Activated CD4-positive, alpha-beta T cell treated with anti-CD3 and anti-CD28 coated beads, Interleukin-2, amount 10 ng/mL, durations not matched to agents 24 days and 14 days (primary cell): ENCODE results near the gene ZBTB47. TPM values are rescaled to one million over a fixed set of nuclear protein-coding genes. Genes with fewer than 3 reads are reported as not detected.

Experiments
- DNase-seq: peaks from one replicate; pipeline ENCODE4 v3.0.0; 2022
- H3K27ac Mint-ChIP-seq: one replicate; pipeline ENCODE4 v1.8.0; 2022; ENCODE audit warnings: mild to moderate bottlenecking, mixed read lengths
- H3K27me3 Mint-ChIP-seq: one replicate; pipeline ENCODE4 v1.8.0; 2022; ENCODE audit warnings: mixed read lengths
- H3K36me3 Mint-ChIP-seq: one replicate; pipeline ENCODE4 v1.8.0; 2022; ENCODE audit warnings: low read depth, mild to moderate bottlenecking, mixed read lengths
- H3K4me1 Mint-ChIP-seq: one replicate; pipeline ENCODE4 v1.8.0; 2021; ENCODE audit warnings: mixed read lengths
- H3K4me3 Mint-ChIP-seq: one replicate; pipeline ENCODE4 v1.8.0; 2022; ENCODE audit warnings: mild to moderate bottlenecking, moderate library complexity, mixed read lengths
- H3K9me3 Mint-ChIP-seq: one replicate; pipeline ENCODE4 v1.8.0; 2021; ENCODE audit warnings: mixed read lengths
- intact Hi-C: fragments of 100-400 bp; cut with micrococcal nuclease; formaldehyde crosslinking; loops from one replicate; pipeline ENCODE4 v1.15.1; 2023
- total RNA-seq: library from RNA; stranded (reverse); gene quantifications from 2 replicates; pipeline ENCODE4 v1.2.3, GENCODE V29; 2022

ZBTB47 gene
- total RNA-seq, 1 donor from 2014 or later = 1.0 TPM

DNA sequence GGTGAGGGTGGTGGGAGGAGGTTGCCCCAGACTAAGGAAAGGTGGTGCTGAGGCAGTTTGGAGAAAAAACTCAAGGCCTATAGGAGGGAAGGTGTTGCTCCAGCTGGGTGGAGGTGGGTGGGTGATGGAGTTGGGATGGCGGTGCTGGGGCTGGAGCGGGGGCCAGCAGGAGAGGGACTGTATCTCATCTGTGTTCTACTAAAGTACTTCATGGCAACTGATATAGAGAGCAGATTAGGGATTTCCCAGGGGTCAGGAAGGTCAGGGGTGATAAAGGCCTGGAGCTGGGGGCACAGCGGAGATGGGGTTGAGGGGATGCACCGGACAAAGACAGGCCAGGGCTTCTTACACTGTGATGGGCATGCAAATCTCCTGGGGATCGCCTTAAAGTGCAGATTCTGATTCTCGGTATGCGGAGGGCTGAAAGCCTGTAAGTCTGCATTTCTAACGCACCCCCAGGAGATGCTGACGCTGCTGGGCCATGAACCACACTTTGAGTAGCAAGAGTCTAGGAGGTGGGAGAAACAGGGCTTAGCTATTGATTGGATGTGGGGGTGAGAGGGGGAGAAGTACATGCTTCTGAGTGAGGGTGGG is 36.0 kb downstream of the ZBTB47 start:
- intact Hi-C loops = no loop called here
- peaks cover 2% of the 10 kb centered on the region for H3K4me1 Mint-ChIP-seq
- H3K27me3 Mint-ChIP-seq = peaks cover 12% of the 10 kb centered on the region
- DNase-seq = no peak
- no peaks in the 10 kb centered on the region for H3K9me3 Mint-ChIP-seq
- no peaks in the 10 kb centered on the region for H3K36me3 Mint-ChIP-seq
- no peak overlapping the region for H3K4me3 Mint-ChIP-seq
- no peak overlapping the region for H3K27ac Mint-ChIP-seq

DNA sequence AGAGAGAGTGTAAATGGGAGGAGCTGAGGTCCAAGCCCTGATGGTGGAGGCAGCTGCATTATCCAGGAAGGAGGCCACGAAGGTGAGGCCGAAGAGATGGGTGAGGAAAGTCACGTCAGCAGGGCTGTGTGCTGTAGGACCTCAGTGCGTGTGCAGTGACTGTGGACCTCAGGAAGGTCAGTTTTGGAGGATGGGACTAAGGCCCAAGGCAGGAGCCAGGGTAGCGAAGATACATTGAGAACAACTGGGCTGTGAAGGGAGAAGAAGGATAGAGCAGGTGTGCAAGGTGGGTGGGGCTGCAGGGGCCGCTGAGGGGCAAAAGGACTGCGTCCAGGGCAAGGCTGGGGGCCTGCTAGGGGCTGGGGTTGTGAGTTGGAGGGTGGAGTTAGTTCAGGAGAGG is 36.7 kb downstream of the ZBTB47 start:
- Mint-ChIP-seq H3K36me3 (no peaks in the 10 kb centered on the region), H3K27ac (no peak overlapping the region), H3K27me3 (peaks cover 12% of the 10 kb centered on the region), H3K4me1 (peaks cover 2% of the 10 kb centered on the region), H3K9me3 (no peaks in the 10 kb centered on the region), H3K4me3 (no peak overlapping the region)
- intact Hi-C loops = no loop called here
- no peak for DNase-seq

DNA sequence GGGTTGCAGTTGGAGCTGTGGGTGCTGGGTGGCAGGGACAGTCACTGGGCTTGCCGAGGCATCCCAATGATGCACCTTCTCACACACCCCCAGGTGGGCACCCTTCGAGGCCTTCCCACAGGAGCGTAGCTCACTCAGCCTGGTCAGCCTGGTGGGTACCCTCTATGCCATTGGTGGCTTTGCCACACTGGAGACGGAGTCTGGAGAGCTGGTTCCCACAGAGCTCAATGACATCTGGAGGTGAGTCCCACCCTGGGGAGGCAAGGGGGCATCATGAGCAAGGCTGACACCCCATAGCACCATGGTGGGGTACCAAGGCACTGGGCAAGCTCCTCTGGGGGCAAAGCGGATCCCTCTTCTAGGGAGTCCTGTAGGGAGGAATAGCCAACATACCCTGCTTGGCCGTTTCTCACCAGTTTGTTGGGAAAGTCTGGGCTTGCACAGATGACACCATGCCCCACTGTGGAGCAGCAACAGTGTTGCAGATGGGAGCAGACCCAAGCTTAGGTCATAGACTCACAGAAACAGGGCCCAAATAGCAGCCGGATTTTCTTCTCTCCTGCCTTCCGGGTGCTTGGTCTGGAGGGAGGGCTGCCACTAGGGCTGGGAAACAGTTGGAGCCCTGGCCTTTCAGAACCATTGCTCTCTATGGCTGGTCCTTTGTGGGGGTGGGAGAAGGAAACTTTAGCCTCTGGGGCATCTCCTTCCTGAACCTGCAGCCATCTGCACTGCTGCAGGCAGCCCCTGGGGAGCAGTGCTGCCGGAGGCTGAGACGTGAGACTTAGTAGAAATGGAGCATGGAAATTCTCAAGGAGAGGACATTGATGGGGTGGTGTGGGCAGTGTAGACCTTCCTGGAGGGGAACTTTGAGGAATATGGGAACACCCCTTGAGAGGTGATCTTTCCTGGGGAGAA is 37.5 kb downstream of the ZBTB47 start:
- Mint-ChIP-seq H3K27ac (no peak overlapping the region), H3K9me3 (no peaks in the 10 kb centered on the region), H3K27me3 (peaks cover 7% of the 10 kb centered on the region), H3K4me3 (no peak overlapping the region), H3K4me1 (no peaks in the 10 kb centered on the region), H3K36me3 (no peaks in the 10 kb centered on the region)
- intact Hi-C loops = no loop called here
- no peak for DNase-seq

DNA sequence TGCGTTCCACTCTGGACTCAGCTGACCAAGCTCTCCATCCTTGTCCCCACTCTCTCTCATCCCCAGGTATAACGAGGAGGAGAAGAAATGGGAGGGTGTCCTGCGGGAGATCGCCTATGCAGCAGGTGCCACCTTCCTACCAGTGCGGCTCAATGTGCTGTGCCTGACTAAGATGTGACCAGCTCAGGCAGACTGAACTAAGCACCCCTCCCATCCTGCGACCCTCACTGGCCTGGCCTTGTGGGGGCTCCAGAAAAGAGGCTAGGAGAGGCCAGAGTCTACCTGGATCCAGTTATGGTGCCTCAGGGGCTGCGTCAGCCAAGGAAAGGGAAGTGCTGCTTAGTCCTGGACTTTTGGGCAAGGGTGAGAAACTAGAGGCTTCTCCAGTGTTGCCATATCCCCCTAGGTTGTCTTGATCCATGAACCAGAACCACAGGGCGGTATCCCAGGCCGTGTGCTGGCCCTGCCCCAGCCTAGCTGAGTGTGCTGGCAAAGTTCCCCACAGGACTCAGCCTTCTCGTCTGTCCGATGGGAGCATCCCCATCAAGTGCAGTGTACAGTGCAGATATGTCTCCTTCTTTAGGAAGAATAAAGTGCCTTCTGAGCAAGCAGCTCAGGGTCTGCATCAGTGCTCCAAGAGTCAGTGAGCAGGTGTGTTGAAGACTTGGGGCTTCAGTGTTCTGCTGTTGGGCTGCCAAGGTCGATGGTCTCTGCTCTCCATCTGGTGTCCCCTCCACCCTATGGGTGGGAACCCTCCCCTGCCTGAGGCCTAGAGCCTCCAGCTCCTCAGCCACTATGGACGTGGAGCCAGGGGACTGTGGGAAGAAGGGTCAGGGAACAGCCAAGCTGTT is 38.5 kb downstream of the ZBTB47 start:
- intact Hi-C loops = no loop called here
- Mint-ChIP-seq H3K4me1 (no peaks in the 10 kb centered on the region), H3K36me3 (no peaks in the 10 kb centered on the region), H3K4me3 (no peak overlapping the region), H3K9me3 (no peaks in the 10 kb centered on the region), H3K27me3 (peaks cover 7% of the 10 kb centered on the region), H3K27ac (no peak overlapping the region)
- DNase-seq = no peak

DNA sequence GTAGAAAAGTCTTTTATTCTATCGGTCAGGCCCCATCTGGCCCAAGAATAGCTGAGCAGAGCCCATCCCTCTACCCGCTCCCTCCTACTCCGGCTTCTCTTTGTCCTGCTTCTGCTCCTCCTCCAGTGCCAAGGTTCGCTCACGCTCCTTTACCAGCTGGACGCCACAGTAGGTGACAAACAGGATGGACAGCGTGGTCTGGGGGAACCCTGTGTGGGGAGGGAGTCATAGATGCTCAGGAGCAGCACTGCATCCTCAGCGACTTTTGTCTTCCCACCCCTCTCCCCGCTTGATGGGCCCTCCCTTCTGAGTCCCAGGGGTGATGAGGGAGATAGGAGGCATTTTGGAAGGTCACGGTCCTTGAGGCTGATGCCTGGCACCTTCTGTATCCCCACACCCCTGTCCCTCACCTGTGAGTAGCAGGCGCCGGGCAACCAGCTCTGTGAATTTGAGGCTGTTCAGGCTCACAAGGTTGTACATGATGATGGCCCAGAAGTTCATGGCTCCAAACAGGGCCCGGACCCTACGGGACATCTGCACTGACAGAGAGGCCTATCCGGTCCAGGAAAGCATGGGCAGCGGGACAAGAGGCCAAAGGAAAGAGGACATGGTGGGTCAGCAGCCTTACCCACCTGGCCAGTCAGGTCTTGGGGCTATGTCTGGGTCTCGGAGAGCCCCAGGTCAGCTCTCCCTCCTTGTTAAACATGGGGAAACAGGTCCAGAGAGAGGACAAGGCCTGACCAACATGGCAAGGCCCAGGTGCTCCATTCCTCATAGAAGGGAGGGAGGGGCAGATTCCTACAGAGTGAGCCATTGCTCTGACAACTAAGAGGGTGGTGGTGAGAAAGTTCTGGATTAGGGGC is 39.4 kb downstream of the ZBTB47 start:
- DNase-seq = no peak
- intact Hi-C loops = no loop called here
- H3K36me3 Mint-ChIP-seq = no peaks in the 10 kb centered on the region
- peaks cover 5% of the 10 kb centered on the region for H3K27me3 Mint-ChIP-seq
- H3K4me1 Mint-ChIP-seq = no peaks in the 10 kb centered on the region
- H3K9me3 Mint-ChIP-seq = no peaks in the 10 kb centered on the region
- H3K4me3 Mint-ChIP-seq = no peak overlapping the region
- no peak overlapping the region for H3K27ac Mint-ChIP-seq

DNA sequence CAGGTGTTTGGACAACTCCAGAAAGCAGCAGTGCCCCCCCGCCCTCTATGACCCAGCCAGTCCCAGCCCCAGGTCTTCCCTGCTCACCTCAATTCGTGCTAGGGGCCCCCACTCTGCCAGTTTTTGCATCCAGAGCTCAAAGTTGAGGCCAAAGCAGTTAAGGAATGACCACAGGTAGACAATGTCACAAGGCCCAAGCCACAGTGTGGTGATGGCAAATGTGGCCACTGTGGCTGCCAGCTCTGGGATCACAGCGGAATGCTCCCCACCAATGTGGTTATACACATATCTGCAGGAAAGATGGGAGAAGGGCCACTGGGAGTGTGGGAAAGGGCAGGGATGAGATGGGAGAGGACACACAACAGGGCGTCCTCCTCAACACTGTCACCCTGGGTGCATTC is 40.0 kb downstream of the ZBTB47 start:
- no peaks in the 10 kb centered on the region for H3K9me3 Mint-ChIP-seq
- DNase-seq = no peak
- no peak overlapping the region for H3K27ac Mint-ChIP-seq
- H3K4me3 Mint-ChIP-seq = no peak overlapping the region
- H3K4me1 Mint-ChIP-seq = no peaks in the 10 kb centered on the region
- H3K27me3 Mint-ChIP-seq = peaks cover 5% of the 10 kb centered on the region
- no peaks in the 10 kb centered on the region for H3K36me3 Mint-ChIP-seq
- intact Hi-C loops = no loop called here

DNA sequence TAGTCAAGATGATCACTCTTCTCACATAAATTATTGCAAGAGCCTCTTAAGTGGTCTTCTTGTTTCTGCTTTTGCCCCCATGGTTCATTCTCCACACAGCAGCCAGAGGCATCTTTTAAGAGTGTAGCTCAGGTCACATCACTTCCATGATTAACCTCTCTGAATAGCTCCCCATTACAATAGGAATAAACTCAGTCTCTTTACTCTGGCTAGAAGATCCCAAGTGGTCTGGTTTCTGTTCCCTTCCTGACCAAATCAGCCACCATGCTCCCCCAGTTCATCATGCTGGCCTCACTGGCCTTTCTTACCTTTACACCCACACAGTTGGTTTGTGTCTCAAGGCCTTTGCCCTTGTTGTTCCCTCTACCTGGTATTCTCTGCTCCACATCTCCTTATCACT is 40.9 kb downstream of the ZBTB47 start:
- Mint-ChIP-seq H3K4me3 (no peak overlapping the region), H3K4me1 (no peaks in the 10 kb centered on the region), H3K27me3 (peaks cover 5% of the 10 kb centered on the region), H3K36me3 (no peaks in the 10 kb centered on the region), H3K27ac (no peak overlapping the region), H3K9me3 (no peaks in the 10 kb centered on the region)
- intact Hi-C loops = no loop called here
- DNase-seq = no peak

DNA sequence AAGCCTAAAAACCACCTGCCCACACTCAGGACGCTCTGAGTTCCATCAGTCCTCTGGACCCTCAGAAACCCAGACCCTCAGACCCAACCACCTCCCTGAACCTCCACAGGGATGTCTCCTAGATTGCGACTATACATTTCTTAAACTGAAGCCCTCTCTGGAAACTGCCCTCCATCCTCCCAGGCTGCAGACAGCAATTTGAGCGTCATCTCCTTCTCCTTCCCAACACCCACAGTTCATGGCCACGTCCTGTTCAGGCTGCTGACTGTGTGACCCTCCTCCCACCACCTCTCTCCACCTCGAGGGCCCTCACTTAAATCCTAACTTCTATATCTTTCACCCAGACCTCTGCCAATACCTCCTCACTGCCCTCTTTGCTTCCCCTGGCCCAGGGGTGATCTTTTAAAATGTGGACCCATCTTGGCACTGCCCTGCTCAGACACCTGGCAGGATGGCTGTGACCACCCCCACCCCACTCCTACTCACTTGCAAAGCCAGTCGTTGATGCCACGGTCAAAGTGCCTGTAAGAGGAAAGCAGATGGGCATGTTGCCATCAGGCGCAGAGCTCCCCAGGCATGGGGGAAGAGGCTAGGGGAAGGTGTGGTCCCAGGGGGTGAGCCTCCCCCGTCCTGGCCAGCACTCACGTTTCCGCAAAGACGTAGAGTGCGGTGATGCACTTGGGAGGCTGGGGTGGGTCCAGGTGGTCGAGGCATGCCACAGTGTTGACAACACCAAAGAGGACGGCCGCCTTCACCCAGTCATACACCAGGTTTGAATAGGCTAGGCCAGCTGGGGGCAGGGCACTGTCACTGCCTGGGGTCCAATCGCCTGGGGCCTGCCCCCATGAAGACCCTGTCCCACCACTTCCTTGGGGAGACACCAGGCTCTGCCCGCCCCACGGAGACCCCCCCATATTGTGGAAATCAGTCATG is 43.1 kb downstream of the ZBTB47 start:
- H3K36me3 Mint-ChIP-seq = no peaks in the 10 kb centered on the region
- no peak for DNase-seq
- H3K27ac Mint-ChIP-seq = no peak overlapping the region
- no peak overlapping the region for H3K4me3 Mint-ChIP-seq
- peaks cover 3% of the 10 kb centered on the region for H3K4me1 Mint-ChIP-seq
- intact Hi-C loops = no loop called here
- no peaks in the 10 kb centered on the region for H3K27me3 Mint-ChIP-seq
- no peaks in the 10 kb centered on the region for H3K9me3 Mint-ChIP-seq

DNA sequence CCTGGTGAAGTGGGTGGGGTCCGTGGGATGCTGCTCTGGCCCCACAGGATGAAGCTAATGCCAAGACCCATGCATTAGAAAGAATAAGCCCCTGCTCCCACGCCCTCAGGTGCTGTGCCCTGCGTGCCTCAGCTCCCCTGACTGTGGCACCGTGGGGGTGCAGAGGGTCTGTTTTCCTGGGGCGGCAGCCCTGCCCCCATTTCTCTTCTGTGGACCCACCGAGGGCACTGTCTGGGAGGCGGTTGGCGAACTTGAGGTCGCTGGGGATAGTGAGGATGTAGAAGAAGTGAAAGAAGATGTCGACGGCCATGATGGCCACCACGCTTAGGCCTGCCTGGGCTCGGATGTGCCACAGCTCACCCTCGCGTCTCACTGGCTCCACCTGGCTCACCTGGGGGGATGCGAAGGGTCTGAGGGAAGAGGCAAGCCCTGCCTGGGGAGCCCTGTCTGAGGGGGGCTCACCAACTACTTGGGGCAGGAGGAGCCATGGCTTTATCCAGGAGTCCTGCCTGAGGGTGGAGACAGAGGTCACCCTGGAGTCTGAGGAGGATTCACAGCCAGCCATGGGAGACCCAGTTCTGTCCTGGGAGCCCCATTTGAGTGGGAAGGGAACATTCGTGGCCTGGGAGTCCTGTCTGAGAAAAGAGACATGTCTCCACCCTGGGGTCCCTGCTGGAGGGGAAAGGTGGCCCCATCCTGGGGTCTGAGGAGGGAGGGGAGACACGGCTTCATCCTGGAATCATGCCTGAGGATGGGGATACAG is 44.0 kb downstream of the ZBTB47 start:
- Mint-ChIP-seq H3K4me1 (peaks cover 3% of the 10 kb centered on the region), H3K9me3 (no peaks in the 10 kb centered on the region), H3K4me3 (no peak overlapping the region), H3K27ac (no peak overlapping the region), H3K36me3 (no peaks in the 10 kb centered on the region), H3K27me3 (no peaks in the 10 kb centered on the region)
- intact Hi-C loops = no loop called here
- no peak for DNase-seq

DNA sequence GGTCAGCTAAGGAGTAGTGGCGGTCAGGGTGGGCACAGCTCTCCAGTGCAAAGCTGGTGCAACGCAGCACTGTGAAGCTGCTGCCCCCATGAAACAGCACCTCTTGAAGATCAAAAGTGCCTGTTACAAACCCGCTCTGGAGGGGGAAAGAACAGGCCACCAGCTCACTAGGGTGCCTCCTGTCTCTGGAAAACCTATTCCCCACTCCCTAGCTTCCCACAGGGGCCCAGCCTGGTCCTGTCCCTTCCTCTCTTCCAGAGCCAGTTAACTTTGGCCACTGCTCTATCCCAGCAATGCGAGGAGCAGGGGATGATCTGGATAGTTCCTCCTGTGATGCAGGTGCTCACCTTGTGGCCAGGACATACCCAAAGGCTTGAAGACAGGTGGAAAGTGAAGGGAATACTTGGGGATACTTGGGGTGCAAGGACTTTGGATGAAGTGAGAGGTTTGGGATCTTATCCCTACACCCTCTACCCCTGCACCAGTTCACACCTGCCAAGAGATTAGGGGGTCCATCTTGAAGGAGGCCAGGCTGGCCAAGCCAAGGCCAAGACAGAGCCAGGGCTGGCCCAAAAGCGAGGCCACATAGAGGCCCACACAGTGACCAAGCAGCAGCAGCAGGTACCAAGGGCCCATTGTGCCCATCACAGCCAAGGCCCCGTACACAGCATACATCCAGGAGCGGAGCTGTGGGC is 44.9 kb downstream of the ZBTB47 start:
- intact Hi-C loops = no loop called here

DNA sequence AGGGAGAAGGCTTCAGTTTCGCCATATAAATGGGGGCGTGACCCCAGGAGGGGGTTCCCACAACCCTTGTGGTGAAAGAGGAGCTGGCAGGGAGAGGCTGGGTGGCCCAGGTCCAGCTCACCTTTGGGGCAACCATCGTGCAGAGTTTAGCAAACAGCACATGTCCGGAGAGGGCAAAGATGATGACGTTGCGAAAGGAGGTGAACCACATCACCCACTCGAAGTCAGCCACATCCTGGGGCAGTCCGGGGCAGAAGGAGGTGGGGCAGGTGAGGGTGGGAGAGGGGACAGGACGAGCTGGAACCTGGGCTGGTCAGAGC is 45.4 kb downstream of the ZBTB47 start:
- Mint-ChIP-seq H3K27me3 (no peaks in the 10 kb centered on the region), H3K4me3 (no peak overlapping the region), H3K9me3 (no peaks in the 10 kb centered on the region), H3K4me1 (peaks cover 3% of the 10 kb centered on the region), H3K36me3 (no peaks in the 10 kb centered on the region), H3K27ac (no peak overlapping the region)
- no peak for DNase-seq
- intact Hi-C loops = no loop called here

More for the DNA sequence above, 44.9 kb downstream of the ZBTB47 start:
- no peak overlapping the region for H3K27ac Mint-ChIP-seq
- no peak overlapping the region for H3K4me3 Mint-ChIP-seq
- no peaks in the 10 kb centered on the region for H3K27me3 Mint-ChIP-seq
- H3K9me3 Mint-ChIP-seq = no peaks in the 10 kb centered on the region
- H3K4me1 Mint-ChIP-seq = peaks cover 3% of the 10 kb centered on the region
- DNase-seq = no peak
- no peaks in the 10 kb centered on the region for H3K36me3 Mint-ChIP-seq

DNA sequence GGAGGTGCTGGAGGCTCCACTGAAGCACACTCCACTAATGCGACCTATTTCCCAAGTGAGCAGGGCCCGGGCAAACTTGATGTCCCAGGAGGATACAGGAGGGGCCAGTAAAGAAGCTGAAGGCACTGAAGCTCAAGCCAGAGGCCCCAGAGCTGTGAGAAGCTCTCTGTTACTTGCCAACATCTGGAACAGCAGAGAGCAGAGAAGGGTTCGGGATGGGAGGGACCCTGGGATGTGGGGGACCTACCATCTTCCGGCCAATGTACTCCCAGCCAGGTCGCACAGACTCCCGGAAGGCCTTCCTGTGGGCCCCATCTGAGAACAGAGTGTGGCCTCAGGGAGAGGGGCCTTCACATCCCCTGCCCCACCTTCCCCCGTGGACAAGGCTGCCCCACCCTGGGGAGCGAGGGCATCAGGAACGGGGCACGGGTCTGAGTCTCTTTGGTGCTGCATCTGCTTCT is 46.0 kb downstream of the ZBTB47 start:
- Mint-ChIP-seq H3K4me3 (no peak overlapping the region), H3K36me3 (no peaks in the 10 kb centered on the region), H3K27me3 (no peaks in the 10 kb centered on the region), H3K4me1 (peaks cover 3% of the 10 kb centered on the region), H3K27ac (no peak overlapping the region), H3K9me3 (no peaks in the 10 kb centered on the region)
- DNase-seq = no peak
- intact Hi-C loops = no loop called here
